Activated naive CD8-positive, alpha-beta T cell treated with anti-CD3 and anti-CD28 coated beads, Interleukin-2, amount 50 U/mL, for 24 hours (primary cell): Measurements from ENCODE around the gene EHD3.

Experiments
- ATAC-seq: fragments of 150-1000 bp; cut with Tn5 transposase; one replicate; pipeline ENCODE4 v1.10.0; 2021
- DNase-seq: peaks from one replicate; pipeline ENCODE4 v3.0.0; 2021
- H3K27ac Mint-ChIP-seq: one replicate; pipeline ENCODE4 v1.8.0; 2021; ENCODE audit warnings: mild to moderate bottlenecking, mixed read lengths
- H3K27me3 Mint-ChIP-seq: one replicate; pipeline ENCODE4 v1.8.0; 2021; ENCODE audit warnings: mixed read lengths
- H3K36me3 Mint-ChIP-seq: one replicate; pipeline ENCODE4 v1.8.0; 2021; ENCODE audit warnings: low read depth, mixed read lengths
- H3K4me1 Mint-ChIP-seq: one replicate; pipeline ENCODE4 v1.8.0; 2021; ENCODE audit warnings: mixed read lengths
- H3K4me3 Mint-ChIP-seq: one replicate; pipeline ENCODE4 v1.8.0; 2021; ENCODE audit warnings: mild to moderate bottlenecking, moderate library complexity, mixed read lengths
- H3K9me3 Mint-ChIP-seq: one replicate; pipeline ENCODE4 v1.8.0; 2021; ENCODE audit warnings: mixed read lengths

Gene EHD3

GRCh38 chr2:31251851-31252250 lies 17.9 kb downstream of the EHD3 start:
- DNase-seq, result no peak
- Mint-ChIP-seq H3K9me3 (no peaks in the 10 kb centered on the region), H3K4me1 (peaks cover 10% of the 10 kb centered on the region), H3K4me3 (no peak overlapping the region), H3K36me3 (no peaks in the 10 kb centered on the region), H3K27ac (no peak overlapping the region), H3K27me3 (no peaks in the 10 kb centered on the region)
- no peak for ATAC-seq

- DNase-seq (no peak), ATAC-seq (no peak)
- Mint-ChIP-seq H3K36me3 (no peaks in the 10 kb centered on the region), H3K27ac (no peak overlapping the region), H3K4me3 (no peak overlapping the region), H3K27me3 (no peaks in the 10 kb centered on the region), H3K4me1 (peaks cover 12% of the 10 kb centered on the region), H3K9me3 (no peaks in the 10 kb centered on the region)
Observed at GRCh38 chr2:31253356-31254131, 19.6 kb downstream of the EHD3 start.

GRCh38 chr2:31254237-31255203 lies 20.6 kb downstream of the EHD3 start:
- Mint-ChIP-seq H3K27me3 (no peaks in the 10 kb centered on the region), H3K9me3 (no peaks in the 10 kb centered on the region), H3K36me3 (no peaks in the 10 kb centered on the region), H3K4me3 (no peak overlapping the region), H3K27ac (no peak overlapping the region), H3K4me1 (peaks cover 12% of the 10 kb centered on the region)
- ATAC-seq (no peak), DNase-seq (no peak)

- DNase-seq (no peak), ATAC-seq (peak; percentile 16)
- no peaks in the 10 kb centered on the region for H3K36me3 Mint-ChIP-seq
- no peaks in the 10 kb centered on the region for H3K27me3 Mint-ChIP-seq
- peaks cover 12% of the 10 kb centered on the region for H3K4me1 Mint-ChIP-seq
- no peaks in the 10 kb centered on the region for H3K9me3 Mint-ChIP-seq
- H3K27ac Mint-ChIP-seq, result no peak overlapping the region
- H3K4me3 Mint-ChIP-seq, result no peak overlapping the region
Observed at GRCh38 chr2:31255911-31256571, 22.1 kb downstream of the EHD3 start.

GRCh38 chr2:31256611-31257382 lies 22.8 kb downstream of the EHD3 start:
- Mint-ChIP-seq H3K27me3 (no peaks in the 10 kb centered on the region), H3K36me3 (no peaks in the 10 kb centered on the region), H3K27ac (no peak overlapping the region), H3K9me3 (no peaks in the 10 kb centered on the region), H3K4me1 (peaks cover 12% of the 10 kb centered on the region), H3K4me3 (no peak overlapping the region)
- ATAC-seq, result no peak
- no peak for DNase-seq

- Mint-ChIP-seq H3K9me3 (no peaks in the 10 kb centered on the region), H3K27me3 (no peaks in the 10 kb centered on the region), H3K27ac (no peak overlapping the region), H3K4me3 (no peak overlapping the region), H3K36me3 (no peaks in the 10 kb centered on the region), H3K4me1 (peaks cover 9% of the 10 kb centered on the region)
- DNase-seq (no peak), ATAC-seq (peak; percentile 47)
Observed at GRCh38 chr2:31258351-31258750, 24.4 kb downstream of the EHD3 start.

GRCh38 chr2:31259075-31259474 lies 25.1 kb downstream of the EHD3 start:
- H3K27ac Mint-ChIP-seq, result no peak overlapping the region
- H3K4me3 Mint-ChIP-seq, result no peak overlapping the region
- no peaks in the 10 kb centered on the region for H3K9me3 Mint-ChIP-seq

GRCh38 chr2:31260870-31261269 lies 26.9 kb downstream of the EHD3 start:
- H3K36me3 Mint-ChIP-seq, result no peaks in the 10 kb centered on the region
- H3K9me3 Mint-ChIP-seq, result no peaks in the 10 kb centered on the region
- H3K4me3 Mint-ChIP-seq, result no peak overlapping the region
- H3K27me3 Mint-ChIP-seq, result no peaks in the 10 kb centered on the region
- ATAC-seq, result no peak
- H3K4me1 Mint-ChIP-seq, result peaks cover 8% of the 10 kb centered on the region
- DNase-seq, result no peak
- H3K27ac Mint-ChIP-seq, result no peak overlapping the region

More at GRCh38 chr2:31259075-31259474, 25.1 kb downstream of the EHD3 start:
- H3K27me3 Mint-ChIP-seq, result no peaks in the 10 kb centered on the region
- H3K4me1 Mint-ChIP-seq, result peaks cover 9% of the 10 kb centered on the region
- ATAC-seq, result no peak
- H3K36me3 Mint-ChIP-seq, result no peaks in the 10 kb centered on the region
- DNase-seq, result no peak

GRCh38 chr2:31263636-31264190 lies 29.8 kb downstream of the EHD3 start:
- no peaks in the 10 kb centered on the region for H3K9me3 Mint-ChIP-seq
- DNase-seq, result no peak
- H3K4me3 Mint-ChIP-seq, result no peak overlapping the region
- H3K27me3 Mint-ChIP-seq, result no peaks in the 10 kb centered on the region
- ATAC-seq, result no peak
- no peak overlapping the region for H3K27ac Mint-ChIP-seq
- no peaks in the 10 kb centered on the region for H3K4me1 Mint-ChIP-seq
- no peaks in the 10 kb centered on the region for H3K36me3 Mint-ChIP-seq

GRCh38 chr2:31265234-31265633 lies 31.3 kb downstream of the EHD3 start:
- Mint-ChIP-seq H3K27ac (no peak overlapping the region), H3K36me3 (no peaks in the 10 kb centered on the region)

GRCh38 chr2:31266804-31267203 lies 32.9 kb downstream of the EHD3 start:
- no peak overlapping the region for H3K27ac Mint-ChIP-seq
- no peaks in the 10 kb centered on the region for H3K27me3 Mint-ChIP-seq
- no peaks in the 10 kb centered on the region for H3K36me3 Mint-ChIP-seq
- H3K4me1 Mint-ChIP-seq, result no peaks in the 10 kb centered on the region
- no peak overlapping the region for H3K4me3 Mint-ChIP-seq
- ATAC-seq (no peak), DNase-seq (no peak)
- no peaks in the 10 kb centered on the region for H3K9me3 Mint-ChIP-seq

More at GRCh38 chr2:31265234-31265633, 31.3 kb downstream of the EHD3 start:
- Mint-ChIP-seq H3K4me3 (no peak overlapping the region), H3K4me1 (no peaks in the 10 kb centered on the region), H3K9me3 (no peaks in the 10 kb centered on the region), H3K27me3 (no peaks in the 10 kb centered on the region)
- ATAC-seq, result no peak
- DNase-seq, result no peak

GRCh38 chr2:31267437-31268120 lies 33.6 kb downstream of the EHD3 start:
- Mint-ChIP-seq H3K4me1 (no peaks in the 10 kb centered on the region), H3K9me3 (no peaks in the 10 kb centered on the region), H3K4me3 (no peak overlapping the region), H3K27me3 (no peaks in the 10 kb centered on the region), H3K36me3 (no peaks in the 10 kb centered on the region), H3K27ac (no peak overlapping the region)
- ATAC-seq, result no peak
- no peak for DNase-seq

- Mint-ChIP-seq H3K4me3 (no peak overlapping the region), H3K27ac (no peak overlapping the region), H3K4me1 (no peaks in the 10 kb centered on the region), H3K9me3 (no peaks in the 10 kb centered on the region), H3K36me3 (no peaks in the 10 kb centered on the region), H3K27me3 (no peaks in the 10 kb centered on the region)
- ATAC-seq (no peak), DNase-seq (no peak)
Observed at GRCh38 chr2:31268344-31268743, 34.4 kb downstream of the EHD3 start.
